HG03432 (cell line): ENCODE data around the gene EXOSC2.
A peak's percentile ranks its signal among the peaks of the same experiment; 100 is the strongest.

ENCODE experiments used
- ATAC-seq: cut with Tn5 transposase; IDR thresholded peaks from one replicate; pipeline ENCODE4 v1.9.1; 2021; ENCODE audit warnings: mild to moderate bottlenecking, moderate library complexity; ENCODE audit not compliant: unreplicated experiment

EXOSC2 gene

GRCh38 chr9:130693426-130694191, at the start of gene EXOSC2:
EXOSC2 (plus strand) TSS chr9:130693780; CDS start chr9:130693792, 12 bp downstream.
- peak; percentile 90 for ATAC-seq

- ATAC-seq = no peak
These were observed 42.4 kb upstream of the EXOSC2 start for GRCh38 chr9:130651221-130651620.

GRCh38 chr9:130651752-130652151, 41.8 kb upstream of the EXOSC2 start:
- no peak for ATAC-seq

- no peak for ATAC-seq
These were observed 38.7 kb upstream of the EXOSC2 start for GRCh38 chr9:130654879-130655278.

- ATAC-seq = no peak
These were observed 34.5 kb upstream of the EXOSC2 start for GRCh38 chr9:130658893-130659698.

- ATAC-seq = no peak
These were observed 33.8 kb upstream of the EXOSC2 start for GRCh38 chr9:130659699-130660248.

- no peak for ATAC-seq
These were observed 33.3 kb upstream of the EXOSC2 start for GRCh38 chr9:130660326-130660682.

- no peak for ATAC-seq
These were observed 32.7 kb upstream of the EXOSC2 start for GRCh38 chr9:130660683-130661450.

GRCh38 chr9:130661451-130662098, 32.0 kb upstream of the EXOSC2 start:
- ATAC-seq = no peak

- ATAC-seq = no peak
These were observed 31.2 kb upstream of the EXOSC2 start for GRCh38 chr9:130662099-130662969.

GRCh38 chr9:130662970-130663257, 30.7 kb upstream of the EXOSC2 start:
- ATAC-seq = no peak

- ATAC-seq = no peak
These were observed 30.2 kb upstream of the EXOSC2 start for GRCh38 chr9:130663258-130663976.

GRCh38 chr9:130663977-130664250, 29.7 kb upstream of the EXOSC2 start:
- ATAC-seq = no peak

- ATAC-seq = no peak
These were observed 29.1 kb upstream of the EXOSC2 start, which contains the start of gene PRDM12 for GRCh38 chr9:130664251-130665028. PRDM12 (plus strand) TSS chr9:130664594; CDS start chr9:130664654, 60 bp downstream.

GRCh38 chr9:130665029-130665430, 28.6 kb upstream of the EXOSC2 start:
- ATAC-seq = no peak

- no peak for ATAC-seq
These were observed 27.9 kb upstream of the EXOSC2 start for GRCh38 chr9:130665431-130666392.

- no peak for ATAC-seq
These were observed 27.0 kb upstream of the EXOSC2 start for GRCh38 chr9:130666393-130667119.
